ENCODE measurements around the gene RFPL4A. TPM values are rescaled to one million over a fixed set of nuclear protein-coding genes. Genes with fewer than 3 reads are reported as not detected.
"Not testable (repeated sequence)": the region's sequence is repeated elsewhere in the genome, so short reads cannot be mapped to it uniquely, and the experiment has no call there.

RFPL4A gene
- not detected for total RNA-seq

- DNase-seq; ATAC-seq; H3K36me3 Mint-ChIP-seq (ENCODE audit: low read depth); H3K9me3 Mint-ChIP-seq; H3K4me3 Mint-ChIP-seq; CTCF ChIA-PET; H3K27ac Mint-ChIP-seq; H3K4me1 Mint-ChIP-seq (ENCODE audit: low read depth); intact Hi-C loops (cut with micrococcal nuclease); POLR2A ChIA-PET: not testable (repeated sequence)
- H3K27me3 Mint-ChIP-seq, result peaks cover 23% of the 10 kb centered on the region
Measured at GRCh38 chr19:55758797-55759196, at the start of gene RFPL4A. Gene RFPL4A (plus strand): TSS chr19:55759097. CDS start chr19:55761801, 2,704 bp downstream.

DNA sequence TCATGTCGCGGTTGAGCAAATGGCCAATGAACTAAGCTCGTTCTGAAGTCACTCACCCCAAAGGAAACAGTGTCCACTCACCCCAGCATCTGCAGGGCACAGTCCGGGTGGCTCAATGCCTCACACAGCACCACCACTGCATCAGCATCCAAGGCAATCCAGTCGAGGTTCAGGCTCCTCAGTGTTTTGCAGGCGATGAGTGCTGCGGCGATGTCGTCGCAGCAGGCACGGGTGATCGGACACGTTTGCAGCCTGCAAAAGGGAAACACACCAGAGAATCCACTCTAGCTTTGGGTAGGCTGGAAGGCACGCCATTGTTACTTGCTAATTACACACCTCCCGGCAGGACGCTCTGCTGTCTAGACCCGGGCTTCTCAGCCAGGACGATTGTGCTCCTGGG, 47.2 kb upstream of the RFPL4A start:
- H3K27me3 Mint-ChIP-seq, result peaks cover 8% of the 10 kb centered on the region
- no peak for ATAC-seq
- TF ChIP-seq CTCF (IDR thresholded peaks at IDR 0.05), result no peak
- no peak for DNase-seq
- no peak overlapping the region for H3K27ac Mint-ChIP-seq
- intact Hi-C loops (cut with micrococcal nuclease), result no loop called here
- ChIA-PET POLR2A (no interaction called here), CTCF (no interaction called here)
- no peak overlapping the region for H3K4me3 Mint-ChIP-seq
- no peaks in the 10 kb centered on the region for H3K36me3 Mint-ChIP-seq (ENCODE audit: low read depth)
- H3K9me3 Mint-ChIP-seq, result peaks cover 4% of the 10 kb centered on the region
- peaks cover 2% of the 10 kb centered on the region for H3K4me1 Mint-ChIP-seq (ENCODE audit: low read depth)

DNA sequence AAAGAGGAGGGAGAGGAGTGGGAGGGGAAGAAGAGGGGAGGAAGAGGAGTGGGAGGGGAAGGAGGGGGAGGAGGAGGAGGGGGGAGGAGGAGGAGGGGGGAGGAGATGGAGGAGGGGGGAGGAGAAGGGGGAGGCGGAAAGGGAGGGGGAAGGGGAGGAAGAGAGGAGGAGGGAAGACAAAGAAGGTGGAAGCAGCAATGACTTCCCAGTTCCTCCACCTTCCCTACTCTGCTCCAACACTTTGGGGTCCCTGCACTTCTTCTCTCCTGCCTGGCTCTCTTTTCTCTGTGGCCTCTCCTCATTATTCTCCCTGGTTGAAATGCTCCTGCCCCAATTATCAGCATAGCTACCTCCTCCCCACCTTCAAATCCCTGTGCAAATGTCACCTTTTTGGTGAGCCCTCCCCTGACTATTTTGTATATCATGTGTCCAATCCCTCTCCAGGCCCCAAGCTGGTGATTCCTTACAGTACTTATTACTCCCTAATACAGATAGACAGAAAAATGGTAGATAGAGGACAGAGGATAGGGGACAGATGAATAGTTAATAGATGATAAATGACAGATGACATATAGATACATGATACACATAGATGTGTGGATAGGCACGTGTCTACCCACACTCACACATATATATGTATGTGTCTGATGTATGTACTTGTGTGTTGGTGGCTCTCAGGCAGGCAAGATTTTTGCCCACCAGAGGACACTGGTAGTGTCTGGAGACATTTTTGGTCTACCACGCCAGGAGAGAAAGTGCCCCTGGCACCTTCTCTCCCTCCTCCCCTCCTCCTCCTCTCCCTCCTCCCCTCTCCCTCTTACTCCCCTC, 45.9 kb upstream of the RFPL4A start:
- H3K4me3 Mint-ChIP-seq, result no peak overlapping the region
- DNase-seq, result no peak
- intact Hi-C loops (cut with micrococcal nuclease), result no loop called here
- POLR2A ChIA-PET, result no interaction called here
- TF ChIP-seq CTCF (IDR thresholded peaks at IDR 0.05), result no peak
- H3K36me3 Mint-ChIP-seq (ENCODE audit: low read depth), result no peaks in the 10 kb centered on the region
- H3K27me3 Mint-ChIP-seq, result peaks cover 15% of the 10 kb centered on the region
- ATAC-seq, result peak; percentile 75
- peaks cover 2% of the 10 kb centered on the region for H3K4me1 Mint-ChIP-seq (ENCODE audit: low read depth)
- CTCF ChIA-PET, result no interaction called here
- H3K9me3 Mint-ChIP-seq, result peaks cover 4% of the 10 kb centered on the region
- H3K27ac Mint-ChIP-seq, result no peak overlapping the region

- no peak overlapping the region for H3K27ac Mint-ChIP-seq
- peaks cover 34% of the 10 kb centered on the region for H3K27me3 Mint-ChIP-seq
- ChIA-PET POLR2A (no interaction called here), CTCF (no interaction called here)
- H3K4me3 Mint-ChIP-seq, result no peak overlapping the region
- DNase-seq, result no peak
- ATAC-seq, result no peak
- peaks cover 8% of the 10 kb centered on the region for H3K9me3 Mint-ChIP-seq
- H3K4me1 Mint-ChIP-seq (ENCODE audit: low read depth), result peaks cover 2% of the 10 kb centered on the region
- H3K36me3 Mint-ChIP-seq (ENCODE audit: low read depth), result no peaks in the 10 kb centered on the region
- TF ChIP-seq CTCF (IDR thresholded peaks at IDR 0.05), result no peak
- intact Hi-C loops (cut with micrococcal nuclease), result no loop called here
Measured at GRCh38 chr19:55716531-55716930, 42.4 kb upstream of the RFPL4A start.

DNA sequence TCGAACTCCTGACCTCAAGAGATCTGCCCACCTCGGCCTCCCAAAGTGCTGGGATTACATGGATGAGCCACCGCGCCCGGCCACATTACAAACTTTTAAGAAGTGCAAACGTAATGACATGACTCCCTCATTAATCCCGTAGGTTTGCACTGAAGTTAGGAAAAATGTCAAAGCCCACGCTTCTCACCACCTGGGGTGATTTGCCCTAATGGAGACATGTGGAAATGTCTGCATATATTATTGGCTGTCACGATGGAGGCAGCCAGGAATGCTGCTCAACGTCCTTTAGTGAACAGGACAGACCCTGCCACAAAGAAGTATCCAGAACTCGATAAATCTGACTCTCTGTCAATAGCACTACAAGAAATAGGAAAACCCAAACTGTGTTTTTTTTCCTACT, 41.6 kb upstream of the RFPL4A start:
- no peak for DNase-seq
- H3K4me3 Mint-ChIP-seq, result no peak overlapping the region
- TF ChIP-seq CTCF (IDR thresholded peaks at IDR 0.05), result no peak
- ATAC-seq, result no peak
- H3K36me3 Mint-ChIP-seq (ENCODE audit: low read depth), result no peaks in the 10 kb centered on the region
- peaks cover 13% of the 10 kb centered on the region for H3K9me3 Mint-ChIP-seq
- CTCF ChIA-PET, result no interaction called here
- peaks cover 2% of the 10 kb centered on the region for H3K4me1 Mint-ChIP-seq (ENCODE audit: low read depth)
- POLR2A ChIA-PET, result no interaction called here
- H3K27ac Mint-ChIP-seq, result no peak overlapping the region
- H3K27me3 Mint-ChIP-seq, result peaks cover 39% of the 10 kb centered on the region
- intact Hi-C loops (cut with micrococcal nuclease), result no loop called here

DNA sequence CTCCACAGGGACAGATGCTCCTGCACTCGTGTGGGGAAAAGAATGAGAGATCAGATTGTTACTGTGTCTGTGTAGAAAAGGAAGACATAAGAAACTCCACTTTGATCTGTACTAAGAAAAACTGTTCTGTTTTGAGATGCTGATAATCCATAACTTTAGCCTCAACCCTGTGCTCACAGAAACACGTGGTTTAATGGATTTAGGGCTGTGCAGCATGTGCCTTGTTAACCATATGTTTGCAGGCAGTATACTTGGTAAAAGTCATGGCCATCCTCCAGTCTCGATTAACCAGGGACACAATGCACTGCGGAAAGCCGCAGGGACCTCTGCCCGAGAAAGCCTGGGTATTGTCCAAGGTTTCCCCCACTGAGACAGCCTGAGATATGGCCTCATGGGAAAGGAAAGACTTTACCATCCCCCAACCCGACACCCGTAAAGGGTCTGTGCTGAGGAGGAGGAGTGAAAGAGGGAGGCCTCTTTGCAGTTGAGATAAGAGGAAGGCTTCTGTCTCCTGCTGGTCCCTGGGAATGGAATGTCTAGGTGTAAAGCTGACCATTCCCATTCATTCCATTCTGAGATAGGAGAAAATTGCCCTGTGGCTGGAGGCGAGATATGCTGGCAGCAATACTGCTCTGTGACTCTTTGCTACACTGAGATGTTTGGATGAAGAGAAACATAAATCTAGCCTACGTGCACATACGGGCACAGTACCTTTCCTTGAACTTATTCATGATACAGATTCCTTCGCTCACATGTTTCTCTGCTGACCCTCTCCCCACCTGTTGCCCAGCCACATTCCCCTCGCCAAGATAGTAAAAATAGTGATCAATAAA, 40.8 kb upstream of the RFPL4A start:
- H3K4me3 Mint-ChIP-seq; ATAC-seq; H3K4me1 Mint-ChIP-seq (ENCODE audit: low read depth); CTCF ChIA-PET; DNase-seq; H3K36me3 Mint-ChIP-seq (ENCODE audit: low read depth); H3K27ac Mint-ChIP-seq; POLR2A ChIA-PET; intact Hi-C loops (cut with micrococcal nuclease): not testable (repeated sequence)
- Mint-ChIP-seq H3K27me3 (peaks cover 44% of the 10 kb centered on the region), H3K9me3 (peaks cover 16% of the 10 kb centered on the region)

Measured in activated CD8-positive, alpha-beta T cell treated with anti-CD3 and anti-CD28 coated beads for 36 hours (primary cell).